GM12874 (cell line): ENCODE results near the gene TMEM164.

ENCODE experiments used
- TF ChIP-seq, protein P1 (sequence below): IDR thresholded peaks from 2 replicates; pipeline ENCODE4 v1.5.1; 2011; ENCODE audit warnings: low read depth, mild to moderate bottlenecking, control low read depth, low read length, moderate library complexity; ENCODE audit not compliant: insufficient read depth

The TMEM164 gene

GRCh38 chrX:110172215-110172614, 169.3 kb downstream of the TMEM164 start:
- TF ChIP-seq, protein P1, sequence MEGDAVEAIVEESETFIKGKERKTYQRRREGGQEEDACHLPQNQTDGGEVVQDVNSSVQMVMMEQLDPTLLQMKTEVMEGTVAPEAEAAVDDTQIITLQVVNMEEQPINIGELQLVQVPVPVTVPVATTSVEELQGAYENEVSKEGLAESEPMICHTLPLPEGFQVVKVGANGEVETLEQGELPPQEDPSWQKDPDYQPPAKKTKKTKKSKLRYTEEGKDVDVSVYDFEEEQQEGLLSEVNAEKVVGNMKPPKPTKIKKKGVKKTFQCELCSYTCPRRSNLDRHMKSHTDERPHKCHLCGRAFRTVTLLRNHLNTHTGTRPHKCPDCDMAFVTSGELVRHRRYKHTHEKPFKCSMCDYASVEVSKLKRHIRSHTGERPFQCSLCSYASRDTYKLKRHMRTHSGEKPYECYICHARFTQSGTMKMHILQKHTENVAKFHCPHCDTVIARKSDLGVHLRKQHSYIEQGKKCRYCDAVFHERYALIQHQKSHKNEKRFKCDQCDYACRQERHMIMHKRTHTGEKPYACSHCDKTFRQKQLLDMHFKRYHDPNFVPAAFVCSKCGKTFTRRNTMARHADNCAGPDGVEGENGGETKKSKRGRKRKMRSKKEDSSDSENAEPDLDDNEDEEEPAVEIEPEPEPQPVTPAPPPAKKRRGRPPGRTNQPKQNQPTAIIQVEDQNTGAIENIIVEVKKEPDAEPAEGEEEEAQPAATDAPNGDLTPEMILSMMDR, result no peak

GRCh38 chrX:110173192-110174175, 170.6 kb downstream of the TMEM164 start:
- TF ChIP-seq, protein P1, result no peak

DNA sequence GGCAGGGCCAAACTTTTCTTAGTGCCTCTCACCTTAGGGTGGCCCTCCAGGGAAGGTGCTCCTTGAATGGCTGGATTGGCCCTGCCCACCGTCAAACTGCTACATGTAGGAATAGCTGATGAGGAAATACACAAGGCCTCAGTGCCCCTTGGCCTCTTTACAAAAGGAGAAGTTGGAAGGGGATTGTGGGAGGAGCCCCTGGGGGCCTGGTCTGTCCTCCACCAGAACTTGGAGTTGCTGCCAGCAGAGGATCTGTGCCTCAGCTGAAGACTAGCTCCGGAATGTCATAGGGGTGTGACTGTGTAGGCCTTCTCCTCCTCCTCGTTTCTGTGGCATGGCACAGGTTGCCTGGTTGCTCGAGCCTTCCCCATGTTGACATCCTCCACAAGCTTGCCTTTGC, 172.2 kb downstream of the TMEM164 start:
- TF ChIP-seq, protein P1, result no peak

DNA sequence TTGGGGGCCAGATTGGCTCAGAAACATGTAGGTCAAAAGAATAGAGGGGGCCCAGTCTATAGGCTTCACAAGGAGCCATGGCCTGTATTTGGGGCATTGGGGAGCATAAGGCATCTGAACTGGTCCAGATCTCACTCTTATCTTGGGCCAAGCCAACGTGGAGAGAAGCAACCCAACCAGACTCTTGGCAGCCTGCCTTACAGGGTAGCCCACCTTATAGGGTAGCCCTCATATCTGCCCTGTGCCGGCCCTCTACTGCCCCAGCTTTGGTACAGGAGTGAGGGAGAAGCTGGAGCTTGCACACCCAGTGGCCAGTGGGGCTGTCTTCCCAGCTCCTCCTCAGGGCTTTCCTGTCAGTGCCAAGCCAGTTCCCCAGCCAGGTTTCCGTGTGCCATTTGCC, 172.8 kb downstream of the TMEM164 start:
- TF ChIP-seq, protein P1, result no peak

DNA sequence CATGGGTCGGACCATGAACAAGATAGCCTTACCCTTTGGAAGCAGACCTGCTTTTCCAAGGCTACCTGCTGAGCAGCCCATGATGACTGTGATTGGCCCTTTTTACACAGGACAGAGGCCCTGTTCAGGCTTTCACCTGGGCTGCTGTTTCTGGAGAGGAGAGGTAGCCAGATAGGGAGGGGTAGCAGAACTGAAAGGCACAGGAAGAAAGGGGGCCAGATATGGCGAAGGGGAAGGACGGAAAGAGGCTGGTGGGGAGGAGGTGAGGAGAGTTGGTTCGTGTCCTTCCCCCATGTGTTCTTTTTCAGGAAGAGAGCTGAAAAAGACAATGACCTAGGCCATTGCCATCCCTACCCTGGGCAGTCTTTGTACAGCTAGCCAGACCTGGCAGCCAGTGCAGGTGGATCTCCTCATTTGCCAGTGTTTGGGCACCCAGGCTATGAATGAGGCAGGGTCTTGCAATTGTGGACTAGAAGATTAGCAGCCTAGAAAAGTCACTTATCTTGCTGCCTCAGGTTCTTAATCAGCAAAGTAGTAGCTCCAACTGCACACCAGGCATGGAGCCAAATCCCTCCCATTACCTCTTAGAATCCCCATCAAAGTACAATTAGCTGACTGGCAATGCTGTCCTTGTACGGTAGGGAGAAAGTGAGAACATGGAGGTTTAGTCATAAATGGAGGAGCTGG, 175.4 kb downstream of the TMEM164 start:
- TF ChIP-seq, protein P1, result no peak

DNA sequence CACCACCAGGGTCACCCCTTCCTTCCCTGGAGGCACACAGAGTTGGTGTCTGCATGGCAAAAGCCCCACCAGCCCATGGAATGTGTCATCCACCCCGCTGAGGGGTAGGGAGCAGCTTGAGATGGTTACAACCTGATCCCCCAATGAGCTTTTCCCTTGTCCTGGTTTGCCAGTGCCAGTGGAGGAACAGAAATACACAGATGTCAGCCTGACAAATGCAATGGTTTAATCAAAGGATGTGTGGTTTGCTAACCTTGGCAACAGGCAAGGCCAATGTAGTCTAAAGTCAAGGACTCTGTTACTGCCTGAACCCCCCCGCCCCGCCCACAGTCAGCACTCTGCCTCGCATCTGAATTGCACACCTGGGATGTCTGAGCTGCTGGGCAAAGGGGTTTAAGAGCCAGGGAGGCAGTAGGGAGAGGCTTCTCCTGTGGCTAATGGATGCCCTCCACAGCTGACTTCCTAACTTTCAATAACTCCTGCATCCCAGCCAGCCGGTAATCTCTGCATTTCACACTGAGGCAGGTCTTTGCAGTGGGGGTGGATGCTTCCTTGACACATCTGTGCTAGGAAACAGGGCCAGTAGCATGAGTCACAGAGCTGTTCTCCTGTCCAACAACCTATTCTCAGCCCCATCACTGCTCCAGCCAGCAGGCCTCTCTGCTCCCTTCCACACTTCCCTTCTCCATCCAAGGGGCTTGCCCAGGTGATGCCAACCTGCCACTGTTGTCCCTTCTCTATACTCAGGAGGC, 177.4 kb downstream of the TMEM164 start:
- TF ChIP-seq, protein P1, result no peak

GRCh38 chrX:110180928-110181310, 178.0 kb downstream of the TMEM164 start:
- TF ChIP-seq, protein P1, result no peak
